KBM-7 (cell line): ENCODE results near the gene PPFIBP1.
"Not testable (repeated sequence)": the region's sequence is repeated elsewhere in the genome, so short reads cannot be mapped to it uniquely, and the experiment has no call there.

Experiments used
- DNase-seq: peaks from one replicate; pipeline ENCODE4 v3.0.0-alpha.2; 2015
- in situ Hi-C: fragments of 300-500 bp; cut with MboI; formaldehyde crosslinking; loops from 2 replicates; pipeline ENCODE4 v1.14.3; 2020; ENCODE audit warnings: low sequenced_read_pairs, low pct_unique_long_range_greater_than_20kb, mixed read lengths

PPFIBP1 gene

DNA sequence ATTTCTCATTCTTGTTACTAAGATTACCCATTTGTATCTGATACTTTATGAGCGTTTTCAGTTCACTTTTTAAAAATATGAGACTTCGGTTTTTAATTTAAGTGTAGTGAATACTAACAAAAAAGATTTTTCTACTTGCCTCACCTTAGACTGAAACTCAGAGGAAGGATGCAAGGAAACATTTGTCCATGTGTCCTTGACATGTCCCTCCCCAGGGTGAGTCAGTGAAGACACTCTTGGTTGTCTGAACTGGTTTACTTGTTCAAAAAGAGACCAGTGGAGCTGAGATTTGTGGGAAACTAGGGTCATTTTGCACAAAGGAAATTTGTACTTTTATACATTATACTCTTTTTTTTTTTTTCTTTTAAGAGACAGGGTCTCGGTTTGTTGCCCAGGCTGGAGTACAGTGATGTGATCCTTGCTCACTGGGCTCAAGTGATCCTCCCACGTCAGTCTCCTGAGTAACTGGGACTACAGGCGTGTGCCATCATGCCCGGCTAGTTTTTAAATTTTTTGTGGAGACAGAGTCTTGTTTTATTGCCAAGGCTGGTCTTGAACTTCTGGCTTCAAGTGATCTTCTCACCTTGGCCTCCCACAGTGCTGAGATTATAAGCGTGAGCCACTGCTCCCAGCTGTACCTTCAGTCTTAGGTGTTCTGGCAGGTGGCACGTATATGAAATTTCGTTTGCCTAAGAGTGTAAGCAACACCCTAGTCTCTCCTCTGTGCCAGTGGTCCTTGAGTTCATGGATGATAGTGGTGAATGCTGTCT is 56.7 kb downstream of the PPFIBP1 start:
- in situ Hi-C loops, result no loop called here
- DNase-seq, result no peak

DNA sequence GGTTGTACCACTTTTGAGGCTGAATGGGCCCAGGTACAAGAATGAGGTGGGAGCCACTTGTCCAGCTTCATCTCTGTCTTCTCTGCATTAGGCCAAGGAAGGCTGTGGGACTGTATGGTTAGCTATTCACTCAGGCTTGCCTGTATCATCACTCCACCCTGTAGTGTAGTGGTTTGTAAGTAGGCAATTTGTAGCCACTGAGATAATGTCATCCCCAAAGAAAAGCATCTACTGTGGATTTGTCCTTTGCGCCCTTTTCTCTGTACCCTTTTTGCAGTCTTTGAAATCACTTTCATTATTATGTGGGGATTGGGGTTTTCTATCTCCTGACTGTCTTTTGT is 57.3 kb downstream of the PPFIBP1 start:
- in situ Hi-C loops, DNase-seq: not testable (repeated sequence)

DNA sequence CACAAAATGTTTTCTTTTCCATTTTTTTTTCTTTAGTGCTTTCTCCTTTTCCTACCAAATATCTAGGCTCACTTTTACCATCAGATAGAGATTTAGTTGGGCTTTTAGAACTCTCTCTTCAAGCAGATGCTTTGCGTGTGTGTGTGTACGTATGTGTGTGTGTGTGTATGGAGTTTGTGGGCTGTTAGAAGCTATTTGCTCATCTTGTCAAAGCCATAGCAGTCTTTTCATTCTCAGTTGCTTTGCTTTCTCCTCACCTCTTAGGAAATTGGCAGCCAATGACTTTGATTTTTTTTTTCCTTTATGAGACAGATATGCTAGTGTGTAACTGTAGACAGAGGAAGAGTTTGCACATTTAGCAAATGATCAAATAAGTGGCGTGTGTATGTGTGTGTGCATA is 57.8 kb downstream of the PPFIBP1 start:
- in situ Hi-C loops, DNase-seq: not testable (repeated sequence)

GRCh38 chr12:27582445-27582844 is 58.4 kb downstream of the PPFIBP1 start:
- in situ Hi-C loops, DNase-seq: not testable (repeated sequence)

DNA sequence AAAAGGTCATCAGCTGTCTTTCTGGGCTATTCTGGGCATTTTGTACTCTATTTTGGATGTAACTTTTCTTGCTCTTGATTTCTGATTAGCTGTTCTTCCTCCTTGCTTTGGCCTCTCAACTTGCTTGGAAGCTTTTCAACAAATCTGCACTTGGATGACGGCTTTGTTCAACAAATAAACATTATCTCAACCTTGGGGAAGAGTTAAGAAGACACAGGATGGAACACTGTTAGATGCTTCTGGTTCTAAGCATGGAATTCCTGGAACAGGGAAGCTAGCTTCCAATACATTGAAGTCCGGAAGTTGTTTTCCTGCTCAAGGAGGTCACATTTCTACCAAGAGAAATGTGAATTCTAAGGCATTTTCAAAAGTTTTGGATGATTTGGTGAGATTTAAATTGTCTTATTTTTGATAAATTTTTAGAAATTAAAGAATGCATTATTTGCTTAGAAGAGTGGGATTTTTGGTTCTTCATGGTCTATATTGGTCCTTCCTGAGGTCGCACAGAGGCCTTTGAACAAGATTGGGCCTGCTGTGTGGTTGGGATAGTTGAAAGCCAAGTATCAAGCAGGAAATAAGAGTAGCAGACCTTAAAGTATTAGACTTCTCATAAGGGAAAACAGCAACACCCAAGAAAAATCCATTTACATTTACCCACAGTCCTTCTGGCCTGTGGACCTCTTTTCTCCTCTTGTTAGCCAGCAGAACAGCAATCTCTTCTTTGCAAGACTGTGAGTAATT is 59.2 kb downstream of the PPFIBP1 start:
- no peak for DNase-seq
- in situ Hi-C loops, result no loop called here

DNA sequence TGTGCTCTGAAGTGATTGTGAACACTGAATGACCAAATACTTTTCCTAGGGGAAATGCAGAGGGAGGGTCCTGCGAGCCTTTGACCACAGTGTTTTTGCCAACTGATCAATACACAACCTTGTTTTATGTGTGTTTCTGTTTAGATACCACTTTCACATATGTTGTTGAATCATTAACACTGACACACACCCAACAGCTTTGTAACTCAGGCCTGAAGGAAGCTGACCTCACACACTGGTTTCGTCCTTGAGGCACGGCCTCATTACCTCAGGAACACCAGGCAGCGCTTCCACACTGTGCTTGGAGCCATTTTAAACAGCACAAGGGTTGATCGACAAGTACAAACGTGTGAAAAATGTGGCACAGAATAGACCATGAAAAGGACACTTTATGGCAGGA is 60.0 kb downstream of the PPFIBP1 start:
- in situ Hi-C loops, result no loop called here
- no peak for DNase-seq

- in situ Hi-C loops, result no loop called here
- DNase-seq, result peak; percentile 14
These were observed 61.8 kb downstream of the PPFIBP1 start for GRCh38 chr12:27585739-27586265.

GRCh38 chr12:27588075-27588730 is 64.2 kb downstream of the PPFIBP1 start:
- in situ Hi-C loops, DNase-seq: not testable (repeated sequence)

- no peak for DNase-seq
- in situ Hi-C loops, result no loop called here
These were observed 64.8 kb downstream of the PPFIBP1 start for GRCh38 chr12:27588776-27589175.

- in situ Hi-C loops, result no loop called here
- no peak for DNase-seq
These were observed 65.4 kb downstream of the PPFIBP1 start for GRCh38 chr12:27589419-27589818.

DNA sequence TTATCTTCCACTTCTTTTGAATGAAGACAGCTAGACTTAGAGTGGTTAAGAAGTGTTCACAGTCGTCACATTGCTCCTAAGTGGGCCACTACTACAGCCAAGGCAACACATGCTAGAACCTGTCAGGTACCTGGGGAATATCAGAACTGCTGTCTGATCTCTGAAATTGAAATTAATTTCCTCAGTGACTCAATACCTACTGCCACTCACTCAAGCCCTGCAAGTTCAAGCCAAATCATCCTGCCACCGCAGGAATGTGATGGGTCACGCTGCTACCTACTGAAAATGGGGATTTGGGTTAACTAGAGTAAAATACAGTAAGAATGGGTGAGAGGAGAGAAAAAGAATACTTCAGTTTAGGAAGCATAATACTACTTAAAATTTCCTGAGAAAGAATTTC is 67.7 kb downstream of the PPFIBP1 start:
- DNase-seq, in situ Hi-C loops: not testable (repeated sequence)

GRCh38 chr12:27592548-27592947 is 68.5 kb downstream of the PPFIBP1 start:
- in situ Hi-C loops, result no loop called here
- DNase-seq, result no peak

- in situ Hi-C loops, result no loop called here
- DNase-seq, result no peak
These were observed 69.3 kb downstream of the PPFIBP1 start for GRCh38 chr12:27593266-27593665.

- in situ Hi-C loops, result no loop called here
- no peak for DNase-seq
These were observed 71.2 kb downstream of the PPFIBP1 start for GRCh38 chr12:27595231-27595642.

GRCh38 chr12:27598866-27599265 is 74.9 kb downstream of the PPFIBP1 start:
- in situ Hi-C loops, DNase-seq: not testable (repeated sequence)

DNA sequence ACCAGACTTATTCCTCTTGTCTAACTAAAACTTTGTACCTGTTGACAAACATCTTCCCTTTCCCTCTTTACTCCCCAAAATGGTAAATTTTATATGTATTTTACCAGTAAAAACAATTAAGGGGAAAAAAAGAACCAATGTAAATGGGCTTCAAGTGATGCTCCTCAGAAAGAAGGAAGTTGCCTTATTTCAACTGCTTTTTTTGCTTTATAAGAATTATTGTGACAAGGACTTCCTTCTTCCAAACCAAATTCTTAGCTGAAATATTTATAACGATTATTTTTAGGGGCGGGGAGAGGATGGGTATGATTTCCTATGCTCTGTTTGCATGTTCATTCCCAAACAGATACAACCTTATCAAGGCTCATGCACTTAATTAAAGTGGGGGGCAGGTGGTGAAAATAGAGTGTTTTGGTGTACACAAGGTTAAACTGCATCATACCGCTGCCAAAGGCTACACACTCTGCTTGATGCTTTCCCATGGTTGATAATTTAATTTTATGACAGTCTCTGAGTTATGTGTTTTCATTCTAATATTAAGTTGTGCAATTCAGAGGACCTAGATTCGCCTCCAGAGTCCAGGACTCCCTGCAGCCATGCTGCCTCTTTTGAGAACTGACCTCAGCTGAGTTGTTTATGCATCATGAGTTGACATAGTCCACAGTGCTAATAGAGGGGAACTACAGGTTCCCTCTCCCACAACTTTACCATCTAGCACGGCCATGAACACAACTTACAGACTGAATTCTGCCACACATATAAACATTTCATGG is 77.2 kb downstream of the PPFIBP1 start:
- peak; percentile 40 for DNase-seq
- in situ Hi-C loops, result not testable (repeated sequence)

GRCh38 chr12:27602516-27602915 is 78.5 kb downstream of the PPFIBP1 start:
- in situ Hi-C loops, result no loop called here
- DNase-seq, result no peak

- no peak for DNase-seq
- in situ Hi-C loops, result no loop called here
These were observed 80.4 kb downstream of the PPFIBP1 start for GRCh38 chr12:27604431-27604830.

- in situ Hi-C loops, result no loop called here
- no peak for DNase-seq
These were observed 83.0 kb downstream of the PPFIBP1 start for GRCh38 chr12:27606986-27607385.
